ENCODE measurements around the gene EPHB2. TPM values are rescaled to one million over a fixed set of nuclear protein-coding genes. Genes with fewer than 3 reads are reported as not detected.

The EPHB2 gene
- total RNA-seq, 1 experiment from 2014 or later: 0.79 TPM

DNA sequence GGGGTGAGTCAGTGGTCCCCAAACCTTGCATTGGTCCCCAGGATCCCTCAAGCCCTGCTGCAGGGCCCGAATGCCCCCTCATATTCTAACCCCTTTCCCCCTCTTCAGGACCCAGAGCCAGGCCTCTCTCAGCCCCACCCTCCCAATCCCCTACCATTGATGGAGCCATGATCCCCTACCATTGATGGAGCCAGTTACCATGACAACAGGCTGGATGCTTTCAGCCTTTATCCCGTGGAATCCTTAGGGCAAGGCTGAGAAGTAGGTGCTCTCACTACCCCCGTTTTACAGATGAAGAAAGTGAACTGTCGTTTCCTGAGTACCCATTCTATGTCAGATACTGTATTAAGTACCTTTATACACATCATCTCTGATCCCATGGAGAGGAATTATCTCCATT is 70.8 kb downstream of the EPHB2 start:
- Mint-ChIP-seq H3K4me3 (ENCODE audit: unreplicated experiment) (no peak overlapping the region), H3K9me3 (ENCODE audit: unreplicated experiment) (no peaks in the 10 kb centered on the region), H3K27ac (ENCODE audit: low read depth, unreplicated experiment) (no peak overlapping the region), H3K27me3 (ENCODE audit: insufficient read depth, unreplicated experiment) (no peaks in the 10 kb centered on the region), H3K36me3 (ENCODE audit: insufficient read depth, unreplicated experiment) (no peaks in the 10 kb centered on the region), H3K4me1 (ENCODE audit: insufficient read depth, unreplicated experiment) (no peaks in the 10 kb centered on the region)
- ChIA-PET CTCF (no interaction called here), POLR2A (no interaction called here)
- TF ChIP-seq, protein P1, sequence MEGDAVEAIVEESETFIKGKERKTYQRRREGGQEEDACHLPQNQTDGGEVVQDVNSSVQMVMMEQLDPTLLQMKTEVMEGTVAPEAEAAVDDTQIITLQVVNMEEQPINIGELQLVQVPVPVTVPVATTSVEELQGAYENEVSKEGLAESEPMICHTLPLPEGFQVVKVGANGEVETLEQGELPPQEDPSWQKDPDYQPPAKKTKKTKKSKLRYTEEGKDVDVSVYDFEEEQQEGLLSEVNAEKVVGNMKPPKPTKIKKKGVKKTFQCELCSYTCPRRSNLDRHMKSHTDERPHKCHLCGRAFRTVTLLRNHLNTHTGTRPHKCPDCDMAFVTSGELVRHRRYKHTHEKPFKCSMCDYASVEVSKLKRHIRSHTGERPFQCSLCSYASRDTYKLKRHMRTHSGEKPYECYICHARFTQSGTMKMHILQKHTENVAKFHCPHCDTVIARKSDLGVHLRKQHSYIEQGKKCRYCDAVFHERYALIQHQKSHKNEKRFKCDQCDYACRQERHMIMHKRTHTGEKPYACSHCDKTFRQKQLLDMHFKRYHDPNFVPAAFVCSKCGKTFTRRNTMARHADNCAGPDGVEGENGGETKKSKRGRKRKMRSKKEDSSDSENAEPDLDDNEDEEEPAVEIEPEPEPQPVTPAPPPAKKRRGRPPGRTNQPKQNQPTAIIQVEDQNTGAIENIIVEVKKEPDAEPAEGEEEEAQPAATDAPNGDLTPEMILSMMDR (IDR thresholded peaks at IDR 0.05; ENCODE audit: unreplicated experiment): no peak
- intact Hi-C loops (cut with micrococcal nuclease): no loop called here
- BruUV-seq (replicated peaks): no TSS peak
- DNase-seq (ENCODE audit: unreplicated experiment): no peak

DNA sequence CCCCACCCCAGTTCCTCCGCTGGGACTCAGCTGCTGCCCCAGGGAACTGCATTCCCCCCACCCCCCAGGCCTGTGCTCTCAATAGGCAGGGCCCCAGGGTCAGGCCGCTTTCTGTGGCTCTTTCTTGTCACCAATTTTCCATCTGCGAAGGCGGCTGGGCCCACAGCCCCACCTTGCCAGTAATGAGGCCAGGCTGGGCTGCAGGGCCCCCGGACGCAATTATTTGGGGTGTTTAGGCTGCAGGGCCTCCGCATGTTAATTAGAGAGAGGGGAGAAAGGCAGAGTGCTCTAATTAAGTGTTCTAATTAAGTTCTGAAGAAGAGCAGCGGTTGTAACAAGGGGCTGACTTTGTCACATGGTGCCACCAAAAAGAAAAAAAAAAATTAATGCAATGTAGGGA is 71.8 kb downstream of the EPHB2 start:
- Mint-ChIP-seq H3K27ac (ENCODE audit: low read depth, unreplicated experiment) (no peak overlapping the region), H3K4me3 (ENCODE audit: unreplicated experiment) (no peak overlapping the region), H3K4me1 (ENCODE audit: insufficient read depth, unreplicated experiment) (no peaks in the 10 kb centered on the region), H3K9me3 (ENCODE audit: unreplicated experiment) (no peaks in the 10 kb centered on the region), H3K27me3 (ENCODE audit: insufficient read depth, unreplicated experiment) (no peaks in the 10 kb centered on the region), H3K36me3 (ENCODE audit: insufficient read depth, unreplicated experiment) (no peaks in the 10 kb centered on the region)
- intact Hi-C loops (cut with micrococcal nuclease): no loop called here
- CTCF ChIA-PET: no interaction called here
- no TSS peak for BruUV-seq (replicated peaks)
- no peak for DNase-seq (ENCODE audit: unreplicated experiment)
- TF ChIP-seq, protein P1 (IDR thresholded peaks at IDR 0.05; ENCODE audit: unreplicated experiment): no peak
- POLR2A ChIA-PET: no interaction called here

DNA sequence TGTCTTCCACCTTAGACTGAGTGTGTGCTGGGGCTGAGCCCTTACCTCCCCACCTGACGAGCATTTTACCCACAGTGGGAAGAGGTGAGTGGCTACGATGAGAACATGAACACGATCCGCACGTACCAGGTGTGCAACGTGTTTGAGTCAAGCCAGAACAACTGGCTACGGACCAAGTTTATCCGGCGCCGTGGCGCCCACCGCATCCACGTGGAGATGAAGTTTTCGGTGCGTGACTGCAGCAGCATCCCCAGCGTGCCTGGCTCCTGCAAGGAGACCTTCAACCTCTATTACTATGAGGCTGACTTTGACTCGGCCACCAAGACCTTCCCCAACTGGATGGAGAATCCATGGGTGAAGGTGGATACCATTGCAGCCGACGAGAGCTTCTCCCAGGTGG is 73.7 kb downstream of the EPHB2 start:
- ChIA-PET CTCF (no interaction called here), POLR2A (no interaction called here)
- no TSS peak for BruUV-seq (replicated peaks)
- H3K4me1 Mint-ChIP-seq (ENCODE audit: insufficient read depth, unreplicated experiment): peaks cover 1% of the 10 kb centered on the region
- no peak overlapping the region for H3K4me3 Mint-ChIP-seq (ENCODE audit: unreplicated experiment)
- H3K9me3 Mint-ChIP-seq (ENCODE audit: unreplicated experiment): no peaks in the 10 kb centered on the region
- intact Hi-C loops (cut with micrococcal nuclease): no loop called here
- TF ChIP-seq, protein P1 (IDR thresholded peaks at IDR 0.05; ENCODE audit: unreplicated experiment): no peak
- no peaks in the 10 kb centered on the region for H3K27me3 Mint-ChIP-seq (ENCODE audit: insufficient read depth, unreplicated experiment)
- H3K36me3 Mint-ChIP-seq (ENCODE audit: insufficient read depth, unreplicated experiment): no peaks in the 10 kb centered on the region
- no peak overlapping the region for H3K27ac Mint-ChIP-seq (ENCODE audit: low read depth, unreplicated experiment)
- DNase-seq (ENCODE audit: unreplicated experiment): no peak

DNA sequence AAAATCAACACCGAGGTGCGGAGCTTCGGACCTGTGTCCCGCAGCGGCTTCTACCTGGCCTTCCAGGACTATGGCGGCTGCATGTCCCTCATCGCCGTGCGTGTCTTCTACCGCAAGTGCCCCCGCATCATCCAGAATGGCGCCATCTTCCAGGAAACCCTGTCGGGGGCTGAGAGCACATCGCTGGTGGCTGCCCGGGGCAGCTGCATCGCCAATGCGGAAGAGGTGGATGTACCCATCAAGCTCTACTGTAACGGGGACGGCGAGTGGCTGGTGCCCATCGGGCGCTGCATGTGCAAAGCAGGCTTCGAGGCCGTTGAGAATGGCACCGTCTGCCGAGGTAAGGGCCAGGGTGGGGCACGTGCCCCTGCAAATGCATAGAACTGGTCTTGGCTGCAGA is 74.1 kb downstream of the EPHB2 start:
- intact Hi-C loops (cut with micrococcal nuclease): no loop called here
- no peak overlapping the region for H3K4me3 Mint-ChIP-seq (ENCODE audit: unreplicated experiment)
- no peaks in the 10 kb centered on the region for H3K36me3 Mint-ChIP-seq (ENCODE audit: insufficient read depth, unreplicated experiment)
- DNase-seq (ENCODE audit: unreplicated experiment): no peak
- H3K27ac Mint-ChIP-seq (ENCODE audit: low read depth, unreplicated experiment): no peak overlapping the region
- TF ChIP-seq, protein P1 (IDR thresholded peaks at IDR 0.05; ENCODE audit: unreplicated experiment): no peak
- no peaks in the 10 kb centered on the region for H3K9me3 Mint-ChIP-seq (ENCODE audit: unreplicated experiment)
- CTCF ChIA-PET: interaction anchor here (0.6 kb wide), 1 partner anchor 51 kb away, joined by 3 read pairs; no protein-coding TSS in a partner anchor
- BruUV-seq (replicated peaks): no TSS peak
- POLR2A ChIA-PET: no interaction called here
- H3K4me1 Mint-ChIP-seq (ENCODE audit: insufficient read depth, unreplicated experiment): peaks cover 5% of the 10 kb centered on the region
- H3K27me3 Mint-ChIP-seq (ENCODE audit: insufficient read depth, unreplicated experiment): no peaks in the 10 kb centered on the region

Data from MCF 10A (cell line).